ENCODE measurements around the gene CHN1.

DNA sequence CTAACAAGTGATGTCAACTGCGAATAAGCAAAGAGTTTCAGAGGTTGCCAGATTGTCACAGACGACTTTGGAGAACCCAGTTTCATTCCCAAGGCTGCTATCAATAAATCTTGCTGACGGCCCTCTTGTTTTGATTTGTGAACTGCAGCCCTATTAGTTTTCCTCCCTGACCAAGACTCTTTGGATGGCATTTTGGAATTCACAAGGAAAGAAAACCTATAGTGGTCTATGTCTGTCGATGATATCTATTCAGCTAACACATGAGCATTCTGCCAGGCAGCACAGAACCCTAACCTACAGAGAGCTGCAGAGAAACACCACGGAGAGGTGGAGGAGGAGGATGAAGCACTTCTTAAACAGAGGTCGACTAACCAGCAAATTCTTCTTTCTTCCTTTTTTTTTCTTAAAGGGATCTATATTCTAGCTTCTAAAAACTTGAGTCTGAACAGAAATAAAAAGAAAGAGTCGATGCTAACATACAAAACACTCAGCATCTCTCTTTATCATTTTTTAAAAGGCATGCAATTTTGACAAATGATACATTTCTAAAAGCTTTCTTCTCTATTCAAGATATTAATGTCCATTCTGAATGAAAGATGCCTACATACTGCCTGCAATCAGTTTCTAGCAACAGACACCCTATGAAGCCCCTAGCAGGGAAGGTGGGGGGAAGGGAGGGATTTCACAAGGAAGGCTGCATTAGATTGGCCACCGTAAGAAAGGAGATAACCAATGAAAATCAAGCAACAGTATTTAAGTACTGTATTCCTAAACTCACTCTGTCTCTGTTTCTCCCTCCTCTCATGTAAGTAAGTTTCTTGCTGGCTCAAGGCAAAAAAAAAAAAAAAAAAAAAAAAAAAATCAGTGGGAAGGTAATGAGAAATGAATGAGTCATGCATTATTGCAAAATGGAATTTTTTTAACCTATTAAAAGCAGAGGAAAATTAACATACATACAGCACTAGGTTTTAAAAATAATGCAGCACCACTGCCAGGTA, 157.9 kb downstream of the CHN1 start:
- TF ChIP-seq, protein P1, sequence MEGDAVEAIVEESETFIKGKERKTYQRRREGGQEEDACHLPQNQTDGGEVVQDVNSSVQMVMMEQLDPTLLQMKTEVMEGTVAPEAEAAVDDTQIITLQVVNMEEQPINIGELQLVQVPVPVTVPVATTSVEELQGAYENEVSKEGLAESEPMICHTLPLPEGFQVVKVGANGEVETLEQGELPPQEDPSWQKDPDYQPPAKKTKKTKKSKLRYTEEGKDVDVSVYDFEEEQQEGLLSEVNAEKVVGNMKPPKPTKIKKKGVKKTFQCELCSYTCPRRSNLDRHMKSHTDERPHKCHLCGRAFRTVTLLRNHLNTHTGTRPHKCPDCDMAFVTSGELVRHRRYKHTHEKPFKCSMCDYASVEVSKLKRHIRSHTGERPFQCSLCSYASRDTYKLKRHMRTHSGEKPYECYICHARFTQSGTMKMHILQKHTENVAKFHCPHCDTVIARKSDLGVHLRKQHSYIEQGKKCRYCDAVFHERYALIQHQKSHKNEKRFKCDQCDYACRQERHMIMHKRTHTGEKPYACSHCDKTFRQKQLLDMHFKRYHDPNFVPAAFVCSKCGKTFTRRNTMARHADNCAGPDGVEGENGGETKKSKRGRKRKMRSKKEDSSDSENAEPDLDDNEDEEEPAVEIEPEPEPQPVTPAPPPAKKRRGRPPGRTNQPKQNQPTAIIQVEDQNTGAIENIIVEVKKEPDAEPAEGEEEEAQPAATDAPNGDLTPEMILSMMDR (IDR thresholded peaks at IDR 0.05), result no peak
- no peak for TF ChIP-seq POLR2A (IDR thresholded peaks at IDR 0.05)

All from thyroid gland (tissue), 4 donors.